ENCODE data around the gene GHITM.
"Not testable (repeated sequence)": the region's sequence is repeated elsewhere in the genome, so short reads cannot be mapped to it uniquely, and the experiment has no call there.

GHITM gene

DNA sequence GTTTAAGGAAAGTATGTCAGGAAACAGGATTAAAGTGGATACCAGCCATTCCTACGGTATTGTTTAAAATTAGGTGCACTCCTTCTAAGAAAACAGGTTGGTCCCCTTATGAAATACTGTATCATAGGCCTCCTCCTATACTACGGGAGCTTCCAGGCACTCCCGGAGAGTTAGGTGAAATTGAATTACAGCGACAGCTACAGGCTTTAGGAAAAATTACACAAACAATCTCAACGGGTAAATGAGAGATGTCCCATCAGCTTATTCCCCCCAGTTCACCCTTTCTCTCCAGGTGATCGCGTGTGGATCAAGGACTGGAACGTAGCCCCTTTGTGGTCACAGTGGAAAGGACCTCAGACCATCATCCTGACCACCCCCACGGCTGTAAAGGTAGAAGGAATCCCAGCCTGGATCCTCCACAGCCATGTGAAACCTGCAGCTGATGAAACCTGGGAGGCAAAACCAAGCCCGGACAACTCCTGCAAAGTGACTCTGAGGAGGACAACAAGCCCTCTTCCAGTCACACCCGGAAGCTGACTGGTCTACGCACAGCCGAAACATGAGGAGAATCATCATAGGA lies 25.1 kb upstream of the GHITM start:
- H3K4me3 ChIP-seq (replicated peaks; ENCODE audit: low read depth, low read length): no peak overlapping the region
- DNase-seq (ENCODE audit: extremely low read depth, low read depth): no peak
- TF ChIP-seq, protein P1, sequence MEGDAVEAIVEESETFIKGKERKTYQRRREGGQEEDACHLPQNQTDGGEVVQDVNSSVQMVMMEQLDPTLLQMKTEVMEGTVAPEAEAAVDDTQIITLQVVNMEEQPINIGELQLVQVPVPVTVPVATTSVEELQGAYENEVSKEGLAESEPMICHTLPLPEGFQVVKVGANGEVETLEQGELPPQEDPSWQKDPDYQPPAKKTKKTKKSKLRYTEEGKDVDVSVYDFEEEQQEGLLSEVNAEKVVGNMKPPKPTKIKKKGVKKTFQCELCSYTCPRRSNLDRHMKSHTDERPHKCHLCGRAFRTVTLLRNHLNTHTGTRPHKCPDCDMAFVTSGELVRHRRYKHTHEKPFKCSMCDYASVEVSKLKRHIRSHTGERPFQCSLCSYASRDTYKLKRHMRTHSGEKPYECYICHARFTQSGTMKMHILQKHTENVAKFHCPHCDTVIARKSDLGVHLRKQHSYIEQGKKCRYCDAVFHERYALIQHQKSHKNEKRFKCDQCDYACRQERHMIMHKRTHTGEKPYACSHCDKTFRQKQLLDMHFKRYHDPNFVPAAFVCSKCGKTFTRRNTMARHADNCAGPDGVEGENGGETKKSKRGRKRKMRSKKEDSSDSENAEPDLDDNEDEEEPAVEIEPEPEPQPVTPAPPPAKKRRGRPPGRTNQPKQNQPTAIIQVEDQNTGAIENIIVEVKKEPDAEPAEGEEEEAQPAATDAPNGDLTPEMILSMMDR (IDR thresholded peaks at IDR 0.05; ENCODE audit: low read depth, low read length, missing control alignments): no peak

DNA sequence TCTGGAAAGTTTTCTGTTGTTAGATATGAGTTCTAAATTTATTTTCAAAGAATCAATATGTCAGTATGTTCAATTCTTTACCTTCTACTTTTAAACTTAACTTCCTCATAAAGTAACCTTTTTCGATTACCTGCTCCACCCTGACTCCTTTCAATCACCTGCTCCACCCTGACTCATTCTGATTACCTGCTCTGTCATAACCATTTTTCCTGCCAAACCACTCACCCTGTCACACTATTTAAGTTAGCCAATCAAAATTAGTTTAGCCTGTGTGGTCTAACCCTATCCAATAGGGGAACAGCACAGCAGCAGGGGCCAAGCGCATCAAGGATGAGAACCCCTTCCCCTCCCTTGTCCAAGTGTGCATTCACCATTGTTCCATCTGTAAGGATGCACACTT lies 22.1 kb upstream of the GHITM start:
- H3K4me3 ChIP-seq (replicated peaks; ENCODE audit: low read depth, low read length); DNase-seq (ENCODE audit: extremely low read depth, low read depth): not testable (repeated sequence)

DNA sequence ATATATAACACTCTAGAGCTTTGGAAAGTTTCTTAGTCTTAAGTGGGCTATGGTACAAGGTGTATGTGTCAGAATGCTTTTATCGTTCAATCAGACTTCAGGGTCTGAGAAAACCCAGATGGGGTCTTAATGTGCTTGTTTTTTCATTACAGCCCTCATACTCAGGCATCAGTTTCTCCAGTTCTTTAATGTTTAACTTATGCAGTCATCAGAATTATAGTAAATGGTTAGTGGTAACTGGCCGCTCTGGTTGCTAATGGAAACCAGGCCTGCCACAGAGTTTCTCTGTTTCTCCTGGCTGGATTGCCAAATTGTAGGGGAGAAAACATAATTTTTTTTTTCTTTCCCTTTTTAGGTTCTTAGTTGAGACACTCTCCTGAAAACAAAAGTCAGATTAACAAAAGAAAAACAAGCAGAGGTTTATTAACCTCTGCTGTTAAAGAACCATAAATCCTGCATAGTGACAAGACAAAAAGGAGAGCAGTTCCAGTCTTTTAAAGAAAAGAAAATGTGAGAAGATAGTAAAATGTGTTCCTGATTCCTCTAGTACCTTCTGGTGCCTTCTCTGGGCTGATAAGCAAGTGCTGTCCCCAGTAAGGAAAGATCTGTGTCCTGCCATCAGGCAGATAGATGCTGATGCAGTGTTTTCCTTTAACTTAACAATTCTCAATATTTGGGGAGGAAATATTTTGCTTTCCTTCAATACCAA lies 21.5 kb upstream of the GHITM start:
- H3K4me3 ChIP-seq (replicated peaks; ENCODE audit: low read depth, low read length): no peak overlapping the region
- TF ChIP-seq, protein P1 (IDR thresholded peaks at IDR 0.05; ENCODE audit: low read depth, low read length, missing control alignments): no peak
- no peak for DNase-seq (ENCODE audit: extremely low read depth, low read depth)

DNA sequence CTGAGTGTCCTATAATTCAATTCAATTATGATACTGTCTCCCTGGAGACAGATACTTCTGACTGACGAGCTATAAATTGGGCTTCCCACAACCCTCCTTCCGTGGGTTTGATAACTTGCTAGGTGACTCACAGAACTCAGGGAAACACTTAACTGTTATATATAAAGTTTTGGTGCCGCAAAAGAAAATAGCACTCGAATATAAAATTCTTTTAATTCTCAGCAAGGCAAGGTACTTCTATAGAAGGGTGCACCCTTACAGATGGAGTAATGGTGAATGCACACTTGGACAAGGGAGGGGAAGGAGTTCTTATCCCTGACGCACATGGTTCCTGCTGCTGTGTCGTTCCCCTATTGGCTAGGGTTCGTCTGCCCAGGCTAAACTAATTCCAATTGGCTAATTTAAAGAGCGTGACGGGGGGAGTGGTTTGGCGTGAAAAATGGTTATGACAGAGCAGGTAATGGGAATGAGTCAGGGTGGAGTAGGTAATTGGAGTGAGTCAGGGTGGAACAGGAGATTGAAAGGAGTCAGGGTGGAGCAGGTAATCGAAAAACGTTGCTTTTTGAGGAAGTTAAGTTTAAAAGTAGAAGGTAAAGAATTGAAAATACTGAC lies 20.8 kb upstream of the GHITM start:
- H3K4me3 ChIP-seq (replicated peaks; ENCODE audit: low read depth, low read length): no peak overlapping the region
- TF ChIP-seq, protein P1 (IDR thresholded peaks at IDR 0.05; ENCODE audit: low read depth, low read length, missing control alignments): no peak
- DNase-seq (ENCODE audit: extremely low read depth, low read depth): no peak

DNA sequence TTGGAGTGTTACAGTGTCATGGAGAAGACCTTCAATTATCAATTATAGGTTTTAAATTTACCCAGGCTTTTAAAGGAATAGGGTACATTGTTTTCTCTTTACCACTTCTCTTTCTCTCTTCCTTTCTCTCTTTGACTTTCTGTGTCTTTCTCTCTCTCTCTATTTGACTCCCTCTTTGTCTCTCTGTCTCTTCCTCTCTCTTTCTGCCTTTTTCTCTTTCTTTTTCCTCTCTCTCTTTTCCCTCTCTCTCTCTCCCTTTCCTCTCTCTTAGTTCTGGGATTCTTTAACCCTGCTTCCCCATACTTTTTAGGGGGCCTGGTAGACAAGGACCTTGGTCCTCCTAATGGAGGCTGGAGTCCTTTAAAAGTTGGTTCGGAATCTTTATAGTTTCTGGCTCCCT lies 15.9 kb upstream of the GHITM start:
- no peak overlapping the region for H3K4me3 ChIP-seq (replicated peaks; ENCODE audit: low read depth, low read length)
- DNase-seq (ENCODE audit: extremely low read depth, low read depth): no peak
- TF ChIP-seq, protein P1 (IDR thresholded peaks at IDR 0.05; ENCODE audit: low read depth, low read length, missing control alignments): no peak

DNA sequence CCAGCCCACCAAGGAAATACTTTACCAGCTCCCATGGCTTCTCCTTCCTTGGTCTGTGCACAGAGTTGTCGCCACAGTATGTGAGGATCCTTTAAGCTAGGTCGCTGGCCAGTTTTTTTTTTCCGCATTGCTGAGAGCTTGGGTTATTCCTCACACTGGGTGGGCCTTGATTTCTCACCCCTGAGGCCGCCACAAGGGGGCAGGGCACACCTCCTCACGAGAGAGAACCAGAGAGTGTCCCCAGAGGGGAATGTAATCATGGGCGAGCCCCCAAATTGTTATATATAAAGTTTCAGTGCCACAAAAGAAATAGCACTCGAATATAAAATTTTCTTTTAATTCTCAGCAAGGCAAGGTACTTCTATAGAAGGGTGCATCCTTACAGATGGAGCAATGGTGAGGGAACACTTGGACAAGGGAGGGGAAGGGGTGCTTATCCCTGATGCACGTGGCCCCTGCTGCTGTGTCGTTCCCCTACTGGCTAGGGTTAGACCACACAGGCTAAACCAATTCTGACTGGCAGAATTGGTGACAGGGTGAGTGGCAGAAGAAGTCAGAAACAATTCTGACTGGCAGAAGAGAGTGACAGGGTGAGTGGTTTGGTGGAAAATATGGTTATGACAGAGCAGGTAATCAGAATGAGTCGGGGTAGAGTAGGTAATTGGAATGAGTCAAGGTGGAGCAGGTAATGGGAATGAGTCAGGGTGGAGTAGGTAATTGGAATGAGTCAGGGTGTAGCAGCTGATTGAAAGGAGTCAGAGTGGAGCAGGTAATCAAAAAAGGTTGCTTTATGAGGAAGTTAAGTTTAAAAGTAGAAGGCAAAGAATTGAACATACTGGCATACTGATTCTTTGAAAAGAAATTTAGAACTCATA lies 13.2 kb upstream of the GHITM start:
- TF ChIP-seq, protein P1 (IDR thresholded peaks at IDR 0.05; ENCODE audit: low read depth, low read length, missing control alignments): peak; percentile 27
- not testable (repeated sequence) for DNase-seq (ENCODE audit: extremely low read depth, low read depth); H3K4me3 ChIP-seq (replicated peaks; ENCODE audit: low read depth, low read length)

DNA sequence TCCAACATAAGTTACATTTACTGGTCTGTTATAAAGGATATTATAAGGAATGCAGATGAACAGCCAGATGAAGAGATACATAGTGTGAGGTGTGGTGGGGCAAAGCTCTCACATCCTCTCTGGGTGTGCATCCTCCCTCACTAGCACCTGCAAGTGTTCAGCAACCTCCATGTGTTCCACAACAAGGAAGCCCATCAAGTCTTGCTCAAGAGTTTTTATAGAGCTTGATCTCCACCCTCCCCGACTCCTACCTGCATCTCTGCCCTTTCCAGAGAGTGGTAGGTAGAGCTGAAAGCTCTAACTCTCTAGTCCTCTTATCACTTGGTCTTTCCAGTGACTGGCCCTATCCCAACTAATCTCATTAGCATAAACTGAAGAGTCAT lies 12.5 kb upstream of the GHITM start:
- no peak overlapping the region for H3K4me3 ChIP-seq (replicated peaks; ENCODE audit: low read depth, low read length)
- TF ChIP-seq, protein P1 (IDR thresholded peaks at IDR 0.05; ENCODE audit: low read depth, low read length, missing control alignments): no peak
- no peak for DNase-seq (ENCODE audit: extremely low read depth, low read depth)

Data from HFF-Myc (cell line).